ENCODE measurements around the gene SKI. TPM values are rescaled to one million over a fixed set of nuclear protein-coding genes. Genes with fewer than 3 reads are reported as not detected.

SKI gene
- total RNA-seq, 4 donors from 2014 or later = 24.4 to 52.4 (median 32.2) TPM

DNA sequence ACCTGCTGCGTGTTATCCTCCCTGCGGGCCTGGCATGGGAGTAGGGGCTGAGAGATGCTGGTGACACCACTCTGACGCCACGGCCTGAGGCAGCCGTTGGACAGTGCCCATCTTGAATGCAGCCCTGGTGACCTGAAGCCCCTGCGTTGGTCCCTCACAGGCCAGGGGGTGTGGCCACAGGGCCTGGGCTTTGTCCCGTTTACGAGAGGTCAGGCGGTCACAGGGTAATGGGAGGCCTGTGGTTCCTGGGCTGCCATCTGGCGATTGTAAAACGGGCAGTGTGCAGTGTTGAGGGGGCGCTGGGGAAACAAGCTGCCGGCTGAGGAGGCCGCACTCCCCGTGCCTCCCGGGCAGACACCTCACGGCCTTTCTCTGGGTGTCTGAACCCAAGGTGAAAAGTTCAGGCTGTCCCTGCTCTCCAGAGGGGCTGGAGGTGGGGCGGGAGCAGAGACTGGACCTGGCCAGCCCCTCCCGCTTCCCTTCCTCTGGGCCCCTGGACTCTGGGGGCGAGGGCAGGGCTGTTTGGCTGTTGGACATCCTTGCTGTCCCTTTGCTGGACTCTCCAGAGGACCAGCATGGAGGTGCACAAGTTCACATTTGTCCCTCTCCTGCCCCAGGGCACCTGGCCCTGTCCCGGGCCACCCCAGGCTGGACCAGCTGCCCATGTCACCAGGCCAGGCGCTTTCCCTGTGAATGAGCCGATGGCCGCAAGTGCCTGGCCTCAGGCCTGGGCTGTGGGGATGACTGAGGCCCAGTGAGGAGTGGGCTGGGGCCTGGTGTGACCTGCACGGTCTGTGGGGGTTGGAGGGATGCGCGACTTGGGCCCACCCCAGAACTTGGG is 42.4 kb downstream of the SKI start:
- intact Hi-C loops (cut with DNase I; ENCODE audit: low total_unique reads) = no loop called here
- in situ Hi-C loops (cut with MboI; ENCODE audit: low pct_ligation_motif_present in 1 of 4, low pct_unique_long_range_greater_than_20kb in 1 of 4, low sequenced_read_pairs in 3 of 4) = no loop called here
- Histone ChIP-seq H3K4me1 (peaks cover 55 to 96% (median 80%) of the 10 kb centered on the region in 4 donors), H3K36me3 (no peaks in the 10 kb centered on the region), H3K4me3 (no peak overlapping the region), H3K27ac (peak overlapping the region; percentile 33 to 76 (median 70)), H3K9me3 (no peaks in the 10 kb centered on the region), H3K27me3 (no peaks in the 10 kb centered on the region)
- TF ChIP-seq POLR2AphosphoS5 (IDR thresholded peaks at IDR 0.05) (peak in 1 of 3 donors; percentile 54), CTCF (IDR thresholded peaks at IDR 0.05) (no peak), POLR2A (IDR thresholded peaks at IDR 0.05) (no peak), EP300 (IDR thresholded peaks at IDR 0.05; ENCODE audit: low read depth) (no peak)
- DNase-seq = no peak
- 62% methylated on average over 22 of the region's 27 CpGs; no CpG with 5 or more reads in 1 of the 2 donors for WGBS, 2 donors (ENCODE audit: low coverage in 1 of 2)

DNA sequence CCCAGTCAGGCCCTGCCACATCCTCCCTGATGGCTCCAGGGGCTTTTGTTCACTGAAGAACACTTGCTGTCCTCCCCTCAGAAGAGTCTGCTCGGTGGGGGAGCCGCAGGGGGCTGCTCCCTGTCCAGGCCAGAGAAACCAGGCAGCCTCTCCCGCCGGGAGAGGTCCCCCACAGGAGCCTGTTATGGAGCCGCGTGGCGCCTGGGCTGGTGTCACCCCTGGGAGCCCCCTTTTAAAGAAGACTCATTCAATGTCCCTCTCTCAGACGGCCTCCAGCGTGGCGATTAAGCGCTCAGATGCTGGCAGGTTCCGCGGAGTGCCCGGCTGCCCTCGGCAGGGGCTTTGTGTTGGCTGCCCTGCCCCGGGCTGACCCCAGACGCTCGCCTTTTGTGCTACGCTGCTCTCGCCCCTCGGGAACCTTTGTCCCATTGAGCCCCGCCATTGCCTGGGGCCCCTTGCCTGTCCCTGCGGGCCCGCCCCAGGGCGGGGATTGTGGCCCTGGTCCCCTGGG is 43.1 kb downstream of the SKI start:
- H3K36me3 ChIP-seq = no peaks in the 10 kb centered on the region
- intact Hi-C loops (cut with DNase I; ENCODE audit: low total_unique reads) = no loop called here
- no peak for DNase-seq
- 95% methylated on average over 14 of the region's 25 CpGs; no CpG with 5 or more reads in 1 of the 2 donors for WGBS, 2 donors (ENCODE audit: low coverage in 1 of 2)
- peak overlapping the region; percentile 33 to 76 (median 70) for H3K27ac ChIP-seq
- no peaks in the 10 kb centered on the region for H3K9me3 ChIP-seq
- H3K27me3 ChIP-seq = no peaks in the 10 kb centered on the region
- H3K4me1 ChIP-seq = peaks cover 61 to 96% (median 84%) of the 10 kb centered on the region in 4 donors
- TF ChIP-seq EP300 (IDR thresholded peaks at IDR 0.05; ENCODE audit: low read depth) (no peak), POLR2AphosphoS5 (IDR thresholded peaks at IDR 0.05) (no peak), CTCF (IDR thresholded peaks at IDR 0.05) (no peak), POLR2A (IDR thresholded peaks at IDR 0.05) (no peak)
- H3K4me3 ChIP-seq = no peak overlapping the region
- in situ Hi-C loops (cut with MboI; ENCODE audit: low pct_ligation_motif_present in 1 of 4, low pct_unique_long_range_greater_than_20kb in 1 of 4, low sequenced_read_pairs in 3 of 4) = no loop called here

DNA sequence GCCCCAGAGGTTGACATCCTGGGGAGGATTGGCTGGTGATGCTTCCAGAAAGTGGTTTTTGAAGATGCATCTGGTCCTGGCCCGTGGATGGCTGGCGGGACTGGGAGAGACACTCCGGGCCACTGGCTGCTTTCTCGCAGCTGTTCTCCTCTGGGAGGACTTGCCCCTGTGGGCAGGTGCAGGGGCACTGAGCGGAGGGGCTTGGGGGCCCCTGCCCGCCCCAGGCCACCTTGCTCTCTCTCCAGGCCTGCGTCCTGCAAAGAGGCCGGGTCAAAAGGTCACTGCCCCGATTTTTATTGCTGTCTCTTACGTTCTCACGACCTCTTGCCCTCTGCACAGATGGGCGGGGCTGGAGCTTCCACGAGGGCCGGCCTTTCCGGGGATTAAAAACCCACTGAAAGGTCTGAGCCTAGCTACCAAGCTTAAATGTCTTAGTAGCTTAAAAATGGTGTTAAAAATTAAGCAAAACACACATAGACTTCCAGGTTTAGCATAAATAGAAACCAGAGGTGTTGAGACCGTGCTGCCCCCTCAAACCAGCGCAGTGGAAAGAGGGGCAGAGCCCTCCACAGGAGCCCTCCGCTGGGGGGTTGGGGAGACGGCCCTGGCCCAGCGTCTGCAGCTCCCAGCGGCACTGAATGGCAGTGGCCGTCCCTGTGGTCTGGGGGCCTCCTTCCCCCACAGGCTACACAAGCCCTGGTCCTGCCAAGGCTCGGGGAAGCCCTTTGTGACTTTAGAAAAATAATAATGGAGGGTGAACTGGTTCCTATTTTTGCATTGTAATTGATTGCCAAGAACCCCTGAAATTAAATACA is 43.9 kb downstream of the SKI start:
- Histone ChIP-seq H3K4me3 (no peak overlapping the region), H3K27ac (peak overlapping the region; percentile 33 to 76 (median 70)), H3K27me3 (no peaks in the 10 kb centered on the region), H3K4me1 (peaks cover 63 to 96% (median 88%) of the 10 kb centered on the region in 4 donors), H3K36me3 (no peaks in the 10 kb centered on the region), H3K9me3 (no peaks in the 10 kb centered on the region)
- TF ChIP-seq POLR2AphosphoS5 (IDR thresholded peaks at IDR 0.05) = no peak
- no peak for TF ChIP-seq EP300 (IDR thresholded peaks at IDR 0.05; ENCODE audit: low read depth)
- no peak for TF ChIP-seq CTCF (IDR thresholded peaks at IDR 0.05)
- no peak for TF ChIP-seq POLR2A (IDR thresholded peaks at IDR 0.05)
- no peak for DNase-seq
- in situ Hi-C loops (cut with MboI; ENCODE audit: low pct_ligation_motif_present in 1 of 4, low pct_unique_long_range_greater_than_20kb in 1 of 4, low sequenced_read_pairs in 3 of 4) = no loop called here
- intact Hi-C loops (cut with DNase I; ENCODE audit: low total_unique reads) = no loop called here
- WGBS, 2 donors (ENCODE audit: low coverage in 1 of 2) = 51 to 57% methylated on average over 9 to 21 of the region's 23 CpGs

Measured in transverse colon (tissue), 4 donors.